Measurements from ENCODE around the gene UBE2O. TPM values are rescaled to one million over a fixed set of nuclear protein-coding genes. Genes with fewer than 3 reads are reported as not detected.
A peak's percentile ranks its signal among the peaks of the same experiment; 100 is the strongest.

Gene UBE2O
- total RNA-seq, 2 experiments from 2014 or later, result 24.5 to 25.2 TPM

- intact Hi-C loops (cut with micrococcal nuclease), result no loop called here
- Mint-ChIP-seq H3K4me3 (no peak overlapping the region), H3K36me3 (no peaks in the 10 kb centered on the region), H3K27me3 (no peaks in the 10 kb centered on the region), H3K4me1 (ENCODE audit: low read depth) (peaks cover 3% of the 10 kb centered on the region), H3K9me3 (no peaks in the 10 kb centered on the region), H3K27ac (no peak overlapping the region)
- ChIA-PET POLR2A (no interaction called here), CTCF (no interaction called here)
- no peak for DNase-seq
These were observed 20.1 kb downstream of the UBE2O start for GRCh38 chr17:76432712-76433336.

- Mint-ChIP-seq H3K27me3 (no peaks in the 10 kb centered on the region), H3K4me1 (ENCODE audit: low read depth) (peaks cover 3% of the 10 kb centered on the region), H3K9me3 (no peaks in the 10 kb centered on the region), H3K36me3 (no peaks in the 10 kb centered on the region), H3K4me3 (no peak overlapping the region), H3K27ac (no peak overlapping the region)
- intact Hi-C loops (cut with micrococcal nuclease), result no loop called here
- CTCF ChIA-PET, result interaction anchor here (1.5 kb wide), 1 partner anchor 33 kb away, joined by 4 read pairs; no protein-coding TSS in a partner anchor
- DNase-seq, result no peak
- POLR2A ChIA-PET, result no interaction called here
These were observed 20.9 kb downstream of the UBE2O start for GRCh38 chr17:76432004-76432403.

GRCh38 chr17:76431509-76431908, 21.4 kb downstream of the UBE2O start:
- Mint-ChIP-seq H3K36me3 (no peaks in the 10 kb centered on the region), H3K9me3 (no peaks in the 10 kb centered on the region), H3K27ac (no peak overlapping the region), H3K4me3 (no peak overlapping the region), H3K4me1 (ENCODE audit: low read depth) (peaks cover 5% of the 10 kb centered on the region), H3K27me3 (no peaks in the 10 kb centered on the region)
- CTCF ChIA-PET, result interaction anchor here (0.6 to 1.5 kb wide), 2 partner anchors 33 to 50 kb away, joined by 3 to 4 read pairs; no protein-coding TSS in a partner anchor
- intact Hi-C loops (cut with micrococcal nuclease), result no loop called here
- DNase-seq, result no peak
- POLR2A ChIA-PET, result no interaction called here

- POLR2A ChIA-PET, result no interaction called here
These were observed 24.4 kb downstream of the UBE2O start for GRCh38 chr17:76428511-76428910.

GRCh38 chr17:76427501-76428231, 25.3 kb downstream of the UBE2O start:
- Mint-ChIP-seq H3K9me3 (no peaks in the 10 kb centered on the region), H3K27me3 (no peaks in the 10 kb centered on the region), H3K4me3 (no peak overlapping the region), H3K4me1 (ENCODE audit: low read depth) (peaks cover 5% of the 10 kb centered on the region), H3K27ac (no peak overlapping the region), H3K36me3 (no peaks in the 10 kb centered on the region)
- ChIA-PET CTCF (interaction anchor here (0.9 to 2.2 kb wide), 4 partner anchors 19 to 78 kb away, joined by 3 to 16 read pairs (median 6); no protein-coding TSS in a partner anchor), POLR2A (no interaction called here)
- DNase-seq, result no peak
- intact Hi-C loops (cut with micrococcal nuclease), result no loop called here

More at GRCh38 chr17:76428511-76428910, 24.4 kb downstream of the UBE2O start:
- H3K27ac Mint-ChIP-seq, result no peak overlapping the region
- H3K27me3 Mint-ChIP-seq, result no peaks in the 10 kb centered on the region
- no peak overlapping the region for H3K4me3 Mint-ChIP-seq
- H3K9me3 Mint-ChIP-seq, result no peaks in the 10 kb centered on the region
- DNase-seq, result no peak
- intact Hi-C loops (cut with micrococcal nuclease), result no loop called here
- H3K36me3 Mint-ChIP-seq, result no peaks in the 10 kb centered on the region
- peaks cover 5% of the 10 kb centered on the region for H3K4me1 Mint-ChIP-seq (ENCODE audit: low read depth)
- CTCF ChIA-PET, result interaction anchor here (0.9 to 2.2 kb wide), 2 partner anchors 20 to 22 kb away, joined by 3 to 16 read pairs; no protein-coding TSS in a partner anchor

- DNase-seq, result no peak
- Mint-ChIP-seq H3K9me3 (no peaks in the 10 kb centered on the region), H3K27ac (no peak overlapping the region), H3K4me3 (no peak overlapping the region), H3K27me3 (no peaks in the 10 kb centered on the region), H3K4me1 (ENCODE audit: low read depth) (peaks cover 5% of the 10 kb centered on the region), H3K36me3 (no peaks in the 10 kb centered on the region)
- ChIA-PET CTCF (interaction anchor here (1.0 to 2.2 kb wide), 3 partner anchors 18 to 79 kb away, joined by 3 to 16 read pairs (median 10); no protein-coding TSS in a partner anchor), POLR2A (no interaction called here)
- intact Hi-C loops (cut with micrococcal nuclease), result no loop called here
These were observed 26.1 kb downstream of the UBE2O start for GRCh38 chr17:76426853-76427252.

GRCh38 chr17:76422860-76423259, 30.1 kb downstream of the UBE2O start:
- CTCF ChIA-PET, result interaction anchor here (0.9 kb wide), 1 partner anchor 12 kb away, joined by 3 read pairs; no protein-coding TSS in a partner anchor
- H3K4me3 Mint-ChIP-seq, result no peak overlapping the region
- H3K4me1 Mint-ChIP-seq (ENCODE audit: low read depth), result peaks cover 13% of the 10 kb centered on the region
- POLR2A ChIA-PET, result no interaction called here
- no peak for DNase-seq
- H3K27me3 Mint-ChIP-seq, result no peaks in the 10 kb centered on the region
- H3K9me3 Mint-ChIP-seq, result no peaks in the 10 kb centered on the region
- no peaks in the 10 kb centered on the region for H3K36me3 Mint-ChIP-seq
- intact Hi-C loops (cut with micrococcal nuclease), result no loop called here
- H3K27ac Mint-ChIP-seq, result no peak overlapping the region

GRCh38 chr17:76422406-76422805, 30.5 kb downstream of the UBE2O start:
- DNase-seq, result no peak
- intact Hi-C loops (cut with micrococcal nuclease), result no loop called here
- H3K27ac Mint-ChIP-seq, result no peak overlapping the region
- no peaks in the 10 kb centered on the region for H3K9me3 Mint-ChIP-seq
- H3K4me3 Mint-ChIP-seq, result no peak overlapping the region
- no peaks in the 10 kb centered on the region for H3K27me3 Mint-ChIP-seq
- ChIA-PET CTCF (interaction anchor here (0.9 kb wide), 1 partner anchor 12 kb away, joined by 3 read pairs; no protein-coding TSS in a partner anchor), POLR2A (no interaction called here)
- no peaks in the 10 kb centered on the region for H3K36me3 Mint-ChIP-seq
- peaks cover 13% of the 10 kb centered on the region for H3K4me1 Mint-ChIP-seq (ENCODE audit: low read depth)

GRCh38 chr17:76421044-76421407, 31.9 kb downstream of the UBE2O start:
- ChIA-PET CTCF (interaction anchor here (1.1 kb wide), 1 partner anchor 23 kb away, joined by 3 read pairs; no protein-coding TSS in a partner anchor), POLR2A (no interaction called here)
- DNase-seq, result no peak
- no peaks in the 10 kb centered on the region for H3K9me3 Mint-ChIP-seq
- peaks cover 11% of the 10 kb centered on the region for H3K4me1 Mint-ChIP-seq (ENCODE audit: low read depth)
- H3K27ac Mint-ChIP-seq, result no peak overlapping the region
- no peaks in the 10 kb centered on the region for H3K36me3 Mint-ChIP-seq
- intact Hi-C loops (cut with micrococcal nuclease), result no loop called here
- H3K4me3 Mint-ChIP-seq, result no peak overlapping the region
- no peaks in the 10 kb centered on the region for H3K27me3 Mint-ChIP-seq

- Mint-ChIP-seq H3K4me1 (ENCODE audit: low read depth) (peaks cover 11% of the 10 kb centered on the region), H3K36me3 (no peaks in the 10 kb centered on the region), H3K9me3 (no peaks in the 10 kb centered on the region), H3K4me3 (no peak overlapping the region), H3K27me3 (no peaks in the 10 kb centered on the region), H3K27ac (no peak overlapping the region)
- no peak for DNase-seq
- CTCF ChIA-PET, result interaction anchor here (1.1 kb wide), 1 partner anchor 22 kb away, joined by 3 read pairs; no protein-coding TSS in a partner anchor
- intact Hi-C loops (cut with micrococcal nuclease), result no loop called here
- POLR2A ChIA-PET, result no interaction called here
These were observed 32.5 kb downstream of the UBE2O start for GRCh38 chr17:76420356-76421043.

GRCh38 chr17:76419576-76420260, 33.2 kb downstream of the UBE2O start:
- Mint-ChIP-seq H3K4me3 (no peak overlapping the region), H3K27ac (peak overlapping the region; percentile 18), H3K27me3 (no peaks in the 10 kb centered on the region), H3K36me3 (no peaks in the 10 kb centered on the region), H3K9me3 (no peaks in the 10 kb centered on the region), H3K4me1 (ENCODE audit: low read depth) (peaks cover 11% of the 10 kb centered on the region)
- DNase-seq, result no peak
- ChIA-PET POLR2A (no interaction called here), CTCF (interaction anchor here (1.3 to 1.6 kb wide), 2 partner anchors 11 to 22 kb away, joined by 4 to 12 read pairs; no protein-coding TSS in a partner anchor)
- intact Hi-C loops (cut with micrococcal nuclease), result no loop called here

All from activated CD4-positive, alpha-beta memory T cell treated with anti-CD3 and anti-CD28 coated beads for 36 hours (primary cell).